ENCODE measurements around the gene COL20A1. TPM values are rescaled to one million over a fixed set of nuclear protein-coding genes. Genes with fewer than 3 reads are reported as not detected.
"Not testable (repeated sequence)": the region's sequence is repeated elsewhere in the genome, so short reads cannot be mapped to it uniquely, and the experiment has no call there.

The COL20A1 gene
- total RNA-seq, 1 donor from 2014 or later, result not detected

DNA sequence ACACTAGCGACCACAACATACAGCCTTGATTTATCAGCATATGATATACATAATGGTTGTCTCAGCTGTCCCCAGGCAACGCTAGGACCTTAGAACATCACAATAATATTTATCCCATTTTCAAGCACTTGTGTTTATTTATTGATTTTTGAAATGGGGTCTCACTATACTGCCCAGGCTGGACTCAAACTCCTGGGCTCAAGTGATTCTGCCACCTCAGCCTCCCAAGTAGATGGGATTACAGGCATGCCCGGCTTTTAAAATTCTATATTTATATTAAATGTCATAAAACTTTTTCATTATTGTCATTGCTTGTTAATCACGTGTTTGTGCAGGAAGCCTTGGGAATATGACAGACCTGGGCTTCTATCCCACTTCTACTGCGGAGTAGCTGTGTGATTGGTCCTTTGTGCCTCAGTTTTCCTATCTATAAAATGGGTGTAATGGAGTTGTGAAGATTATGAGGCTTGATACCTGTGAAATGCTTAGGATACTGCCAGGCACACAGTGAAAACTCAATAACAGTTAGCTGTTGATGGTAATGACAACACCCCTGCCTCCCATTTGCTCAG, 10.2 kb downstream of the COL20A1 start:
- Mint-ChIP-seq H3K36me3 (ENCODE audit: unreplicated experiment) (no peaks in the 10 kb centered on the region), H3K27ac (ENCODE audit: unreplicated experiment) (no peak overlapping the region), H3K9me3 (ENCODE audit: unreplicated experiment) (peaks cover 7% of the 10 kb centered on the region), H3K4me3 (ENCODE audit: unreplicated experiment) (no peak overlapping the region), H3K4me1 (ENCODE audit: unreplicated experiment) (no peaks in the 10 kb centered on the region), H3K27me3 (ENCODE audit: unreplicated experiment) (peaks cover 28% of the 10 kb centered on the region)
- no peak for DNase-seq (ENCODE audit: extremely low spot score, unreplicated experiment)
- TF ChIP-seq, protein P1, sequence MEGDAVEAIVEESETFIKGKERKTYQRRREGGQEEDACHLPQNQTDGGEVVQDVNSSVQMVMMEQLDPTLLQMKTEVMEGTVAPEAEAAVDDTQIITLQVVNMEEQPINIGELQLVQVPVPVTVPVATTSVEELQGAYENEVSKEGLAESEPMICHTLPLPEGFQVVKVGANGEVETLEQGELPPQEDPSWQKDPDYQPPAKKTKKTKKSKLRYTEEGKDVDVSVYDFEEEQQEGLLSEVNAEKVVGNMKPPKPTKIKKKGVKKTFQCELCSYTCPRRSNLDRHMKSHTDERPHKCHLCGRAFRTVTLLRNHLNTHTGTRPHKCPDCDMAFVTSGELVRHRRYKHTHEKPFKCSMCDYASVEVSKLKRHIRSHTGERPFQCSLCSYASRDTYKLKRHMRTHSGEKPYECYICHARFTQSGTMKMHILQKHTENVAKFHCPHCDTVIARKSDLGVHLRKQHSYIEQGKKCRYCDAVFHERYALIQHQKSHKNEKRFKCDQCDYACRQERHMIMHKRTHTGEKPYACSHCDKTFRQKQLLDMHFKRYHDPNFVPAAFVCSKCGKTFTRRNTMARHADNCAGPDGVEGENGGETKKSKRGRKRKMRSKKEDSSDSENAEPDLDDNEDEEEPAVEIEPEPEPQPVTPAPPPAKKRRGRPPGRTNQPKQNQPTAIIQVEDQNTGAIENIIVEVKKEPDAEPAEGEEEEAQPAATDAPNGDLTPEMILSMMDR (IDR thresholded peaks at IDR 0.05), result no peak

DNA sequence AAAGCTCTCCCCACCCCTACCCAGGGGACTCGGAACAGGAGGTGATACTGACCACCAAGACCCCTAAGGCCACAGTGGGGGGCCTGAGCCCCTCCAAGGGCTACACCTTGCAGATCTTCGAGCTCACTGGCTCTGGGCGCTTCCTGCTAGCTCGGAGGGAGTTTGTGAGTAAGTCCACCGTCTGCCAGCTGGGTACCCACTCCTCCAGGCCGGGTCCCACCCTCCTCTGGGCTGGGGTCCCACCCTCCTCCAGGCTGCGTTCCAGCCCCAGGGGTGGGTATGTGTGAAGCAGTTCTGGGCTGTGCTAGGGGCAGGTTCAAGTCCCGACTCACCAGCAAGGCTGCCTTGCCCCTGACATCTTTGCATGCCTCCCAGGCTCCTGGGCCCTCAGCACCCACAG, 12.4 kb downstream of the COL20A1 start:
- H3K4me3 Mint-ChIP-seq (ENCODE audit: unreplicated experiment), result no peak overlapping the region
- no peak overlapping the region for H3K27ac Mint-ChIP-seq (ENCODE audit: unreplicated experiment)
- DNase-seq (ENCODE audit: extremely low spot score, unreplicated experiment), result no peak
- peaks cover 7% of the 10 kb centered on the region for H3K9me3 Mint-ChIP-seq (ENCODE audit: unreplicated experiment)
- H3K27me3 Mint-ChIP-seq (ENCODE audit: unreplicated experiment), result peaks cover 15% of the 10 kb centered on the region
- H3K36me3 Mint-ChIP-seq (ENCODE audit: unreplicated experiment), result no peaks in the 10 kb centered on the region
- TF ChIP-seq, protein P1 (IDR thresholded peaks at IDR 0.05), result no peak
- H3K4me1 Mint-ChIP-seq (ENCODE audit: unreplicated experiment), result no peaks in the 10 kb centered on the region

DNA sequence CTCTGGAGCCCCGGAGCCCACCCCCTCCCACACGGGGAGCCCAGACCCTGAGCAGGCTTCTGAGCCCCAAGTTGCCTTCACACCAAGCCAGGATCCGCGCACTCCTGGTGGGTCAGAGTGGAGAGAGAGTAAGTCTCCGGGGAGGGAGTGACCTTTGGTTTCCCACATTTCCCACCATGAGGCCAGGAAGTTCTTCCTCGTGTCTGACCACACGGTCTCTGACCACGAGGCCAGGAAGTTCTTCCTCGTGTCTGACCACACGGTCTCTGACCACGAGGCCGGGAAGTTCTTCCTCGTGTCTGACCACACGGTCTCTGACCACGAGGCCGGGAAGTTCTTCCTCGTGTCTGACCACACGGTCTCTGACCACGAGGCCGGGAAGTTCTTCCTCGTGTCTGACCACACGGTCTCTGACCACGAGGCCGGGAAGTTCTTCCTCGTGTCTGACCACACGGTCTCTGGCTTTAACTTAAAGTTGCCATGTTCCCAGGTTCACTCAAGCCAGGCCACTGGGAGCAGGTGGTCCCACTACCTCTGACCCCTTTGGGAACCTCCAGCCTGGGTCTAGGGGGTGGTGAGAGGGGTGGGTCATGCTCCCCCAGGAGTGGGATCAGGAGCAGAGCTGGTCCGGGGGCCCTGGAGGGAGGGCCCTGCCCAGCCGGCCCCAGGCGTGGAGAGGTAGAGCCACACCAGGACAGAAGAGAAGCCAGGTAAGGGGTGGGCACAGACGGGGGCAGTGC, 13.1 kb downstream of the COL20A1 start:
- not testable (repeated sequence) for H3K36me3 Mint-ChIP-seq (ENCODE audit: unreplicated experiment); H3K27me3 Mint-ChIP-seq (ENCODE audit: unreplicated experiment); H3K9me3 Mint-ChIP-seq (ENCODE audit: unreplicated experiment); H3K4me1 Mint-ChIP-seq (ENCODE audit: unreplicated experiment); DNase-seq (ENCODE audit: extremely low spot score, unreplicated experiment); H3K27ac Mint-ChIP-seq (ENCODE audit: unreplicated experiment); H3K4me3 Mint-ChIP-seq (ENCODE audit: unreplicated experiment)

DNA sequence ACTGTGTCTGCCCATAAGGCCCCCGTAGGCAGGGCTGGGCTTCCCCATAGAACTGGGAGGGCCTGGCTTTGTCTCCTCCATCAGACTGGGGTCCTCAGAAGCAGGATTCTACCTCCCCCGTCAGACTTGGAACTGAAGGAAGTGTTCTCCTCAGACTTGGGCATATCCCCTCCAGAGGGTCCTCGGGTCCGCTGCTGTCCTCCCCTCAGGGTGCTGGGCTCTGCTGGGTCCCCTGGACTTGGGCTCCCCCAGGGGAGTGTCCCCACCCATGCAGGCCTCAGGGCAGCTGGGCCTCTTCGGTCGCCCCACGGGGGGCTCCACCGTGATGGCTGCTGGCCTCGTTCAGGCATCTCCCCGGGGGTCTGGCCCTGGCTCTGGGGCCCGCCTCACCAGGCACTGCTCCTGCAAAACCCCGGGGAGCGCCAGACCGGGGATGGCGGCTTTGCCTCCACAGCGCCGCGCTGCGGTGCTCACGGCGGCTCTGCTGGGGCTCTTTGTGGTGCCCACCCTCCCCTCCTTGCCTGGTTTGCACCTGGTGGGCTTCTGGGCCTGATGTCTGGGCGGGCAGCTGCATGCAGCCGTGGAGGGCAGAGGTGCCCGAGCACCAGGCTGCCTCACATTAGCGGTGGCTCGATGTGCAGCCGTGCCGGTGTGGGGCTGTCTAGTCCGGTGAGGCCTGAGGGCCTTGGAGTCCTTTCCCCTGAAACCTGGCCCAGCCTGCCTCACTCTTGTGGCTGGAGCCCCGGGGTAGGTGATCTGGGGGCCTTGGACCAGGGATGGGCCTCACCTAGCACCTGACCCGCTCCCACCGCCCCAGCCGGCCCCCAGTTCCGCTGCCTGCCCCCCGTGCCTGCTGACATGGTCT, 13.9 kb downstream of the COL20A1 start:
- TF ChIP-seq, protein P1 (IDR thresholded peaks at IDR 0.05), result no peak
- no peak for DNase-seq (ENCODE audit: extremely low spot score, unreplicated experiment)
- H3K27me3 Mint-ChIP-seq (ENCODE audit: unreplicated experiment), result peaks cover 3% of the 10 kb centered on the region
- no peak overlapping the region for H3K4me3 Mint-ChIP-seq (ENCODE audit: unreplicated experiment)
- H3K27ac Mint-ChIP-seq (ENCODE audit: unreplicated experiment), result no peak overlapping the region
- no peaks in the 10 kb centered on the region for H3K36me3 Mint-ChIP-seq (ENCODE audit: unreplicated experiment)
- peaks cover 1% of the 10 kb centered on the region for H3K9me3 Mint-ChIP-seq (ENCODE audit: unreplicated experiment)
- no peaks in the 10 kb centered on the region for H3K4me1 Mint-ChIP-seq (ENCODE audit: unreplicated experiment)

DNA sequence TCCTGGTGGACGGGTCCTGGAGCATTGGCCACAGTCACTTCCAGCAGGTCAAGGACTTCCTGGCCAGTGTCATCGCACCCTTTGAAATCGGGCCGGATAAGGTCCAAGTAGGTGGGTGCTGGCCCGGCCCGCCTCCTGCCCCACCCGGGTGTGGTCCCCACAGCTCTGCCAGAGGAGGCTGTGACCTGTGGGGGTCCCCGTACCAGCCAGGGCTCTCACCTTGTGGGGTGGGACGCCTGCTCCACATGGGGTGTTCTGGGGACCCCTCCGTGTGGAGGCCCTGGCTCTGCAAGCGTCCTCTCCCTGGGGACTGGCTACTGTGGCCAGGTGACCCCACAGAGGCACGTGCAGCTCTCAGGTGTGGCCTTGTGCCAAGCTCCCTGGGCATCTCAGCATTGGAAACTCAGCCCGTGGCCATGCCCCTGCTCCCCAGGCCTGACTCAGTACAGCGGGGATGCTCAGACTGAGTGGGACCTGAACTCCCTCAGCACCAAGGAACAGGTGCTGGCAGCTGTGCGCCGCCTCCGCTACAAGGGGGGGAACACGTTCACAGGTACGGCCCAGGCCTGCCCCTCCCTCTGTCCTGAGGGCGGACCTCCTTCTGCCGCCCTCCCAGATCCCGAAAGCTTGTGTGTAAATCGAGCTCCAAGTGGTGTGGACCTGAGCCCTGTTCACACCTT, 14.7 kb downstream of the COL20A1 start:
- no peaks in the 10 kb centered on the region for H3K9me3 Mint-ChIP-seq (ENCODE audit: unreplicated experiment)
- no peaks in the 10 kb centered on the region for H3K4me1 Mint-ChIP-seq (ENCODE audit: unreplicated experiment)
- no peak for DNase-seq (ENCODE audit: extremely low spot score, unreplicated experiment)
- H3K27ac Mint-ChIP-seq (ENCODE audit: unreplicated experiment), result no peak overlapping the region
- H3K4me3 Mint-ChIP-seq (ENCODE audit: unreplicated experiment), result no peak overlapping the region
- H3K27me3 Mint-ChIP-seq (ENCODE audit: unreplicated experiment), result peaks cover 1% of the 10 kb centered on the region
- TF ChIP-seq, protein P1 (IDR thresholded peaks at IDR 0.05), result no peak
- no peaks in the 10 kb centered on the region for H3K36me3 Mint-ChIP-seq (ENCODE audit: unreplicated experiment)

Measured in osteocyte (in vitro differentiated cells).